Measurements from ENCODE around the gene MACROH2A1. TPM values are rescaled to one million over a fixed set of nuclear protein-coding genes. Genes with fewer than 3 reads are reported as not detected.
A peak's percentile ranks its signal among the peaks of the same experiment; 100 is the strongest.

Gene MACROH2A1
- total and polyA plus RNA-seq, 2 donors (not counting 1 experiment from before 2014, with no cell fraction given) = 95.6 to 191 TPM

- H3K36me3 ChIP-seq (ENCODE audit: control insufficient read depth, insufficient read depth, low read length) = no peaks in the 10 kb centered on the region
- no peaks in the 10 kb centered on the region for H3K27me3 ChIP-seq (ENCODE audit: control insufficient read depth, insufficient read depth, low read length)
- no peaks in the 10 kb centered on the region for H3K79me2 ChIP-seq (ENCODE audit: control insufficient read depth, insufficient read depth, low read length)
- H3K4me3 ChIP-seq (replicated peaks in 1 of 4; ENCODE audit: control extremely low read depth in 1 of 4, insufficient read depth in 1 of 4, low read depth in 3 of 4, low read length in 4 of 4) = no peak overlapping the region
- no peaks in the 10 kb centered on the region for H3K9me3 ChIP-seq (ENCODE audit: control insufficient read depth, insufficient read depth, low read depth, low read length)
- H3K4me2 ChIP-seq (ENCODE audit: extremely low read depth, insufficient read depth, low read length) = peak overlapping the region; percentile 46
- H4K20me1 ChIP-seq (ENCODE audit: control insufficient read depth, extremely low read depth, insufficient read depth, low read length) = no peaks in the 10 kb centered on the region
- no peak overlapping the region for H3K9ac ChIP-seq (ENCODE audit: insufficient read depth, low read length)
- DNase-seq (ENCODE audit: low read depth in 2 of 2) = peak; percentile 71 to 82
- TF ChIP-seq, protein P1, sequence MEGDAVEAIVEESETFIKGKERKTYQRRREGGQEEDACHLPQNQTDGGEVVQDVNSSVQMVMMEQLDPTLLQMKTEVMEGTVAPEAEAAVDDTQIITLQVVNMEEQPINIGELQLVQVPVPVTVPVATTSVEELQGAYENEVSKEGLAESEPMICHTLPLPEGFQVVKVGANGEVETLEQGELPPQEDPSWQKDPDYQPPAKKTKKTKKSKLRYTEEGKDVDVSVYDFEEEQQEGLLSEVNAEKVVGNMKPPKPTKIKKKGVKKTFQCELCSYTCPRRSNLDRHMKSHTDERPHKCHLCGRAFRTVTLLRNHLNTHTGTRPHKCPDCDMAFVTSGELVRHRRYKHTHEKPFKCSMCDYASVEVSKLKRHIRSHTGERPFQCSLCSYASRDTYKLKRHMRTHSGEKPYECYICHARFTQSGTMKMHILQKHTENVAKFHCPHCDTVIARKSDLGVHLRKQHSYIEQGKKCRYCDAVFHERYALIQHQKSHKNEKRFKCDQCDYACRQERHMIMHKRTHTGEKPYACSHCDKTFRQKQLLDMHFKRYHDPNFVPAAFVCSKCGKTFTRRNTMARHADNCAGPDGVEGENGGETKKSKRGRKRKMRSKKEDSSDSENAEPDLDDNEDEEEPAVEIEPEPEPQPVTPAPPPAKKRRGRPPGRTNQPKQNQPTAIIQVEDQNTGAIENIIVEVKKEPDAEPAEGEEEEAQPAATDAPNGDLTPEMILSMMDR (conservative IDR thresholded peaks at IDR 0.05 in 1 of 2, IDR thresholded peaks at IDR 0.05 in 1 of 2; ENCODE audit: low read depth in 1 of 2, low read length in 2 of 2) = no peak
- H3K4me1 ChIP-seq (ENCODE audit: control insufficient read depth, extremely low read depth, insufficient read depth, low read length) = peaks cover 20% of the 10 kb centered on the region
- H3K27ac ChIP-seq (ENCODE audit: insufficient read depth, low read length) = peak overlapping the region; percentile 14
- no peak overlapping the region for H2AFZ ChIP-seq (ENCODE audit: low read length)
These were observed 90.3 kb downstream of the MACROH2A1 start for GRCh38 chr5:135308752-135309151.

DNA sequence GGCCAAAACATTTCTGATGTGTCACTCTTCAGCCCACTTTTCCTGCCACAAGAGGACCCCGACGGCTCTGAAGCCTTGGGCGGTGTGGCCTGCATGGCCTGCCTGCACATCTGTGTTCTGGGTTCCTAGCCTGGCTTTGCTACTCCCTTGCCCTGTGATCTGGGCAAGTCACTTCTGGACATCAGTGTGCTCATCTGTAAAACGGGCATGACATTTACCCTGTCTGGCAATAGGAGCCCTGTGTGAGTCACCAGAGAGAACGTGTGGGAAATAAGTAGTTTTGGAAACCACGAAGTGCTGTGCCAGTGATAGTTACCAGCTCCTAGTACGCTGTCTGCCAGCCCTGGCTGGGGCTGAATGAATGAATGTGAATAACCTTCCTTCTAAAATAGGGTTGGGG is 90.8 kb downstream of the MACROH2A1 start:
- TF ChIP-seq EZH2 (IDR thresholded peaks at IDR 0.05; ENCODE audit: low read length, missing control alignments) = no peak
- TF ChIP-seq, protein P1 (conservative IDR thresholded peaks at IDR 0.05 in 1 of 2, IDR thresholded peaks at IDR 0.05 in 1 of 2; ENCODE audit: low read depth in 1 of 2, low read length in 2 of 2) = no peak
- H3K27ac ChIP-seq (ENCODE audit: insufficient read depth, low read length) = peak overlapping the region; percentile 14
- no peak overlapping the region for H3K4me2 ChIP-seq (ENCODE audit: extremely low read depth, insufficient read depth, low read length)

GRCh38 chr5:135307143-135307903 is 91.7 kb downstream of the MACROH2A1 start:
- Histone ChIP-seq H3K9me3 (ENCODE audit: control insufficient read depth, insufficient read depth, low read depth, low read length) (no peaks in the 10 kb centered on the region), H3K27me3 (ENCODE audit: control insufficient read depth, insufficient read depth, low read length) (no peaks in the 10 kb centered on the region), H3K4me2 (ENCODE audit: extremely low read depth, insufficient read depth, low read length) (no peak overlapping the region), H3K27ac (ENCODE audit: insufficient read depth, low read length) (no peak overlapping the region), H4K20me1 (ENCODE audit: control insufficient read depth, extremely low read depth, insufficient read depth, low read length) (no peaks in the 10 kb centered on the region), H3K79me2 (ENCODE audit: control insufficient read depth, insufficient read depth, low read length) (no peaks in the 10 kb centered on the region), H3K9ac (ENCODE audit: insufficient read depth, low read length) (no peak overlapping the region), H2AFZ (ENCODE audit: low read length) (no peak overlapping the region), H3K36me3 (ENCODE audit: control insufficient read depth, insufficient read depth, low read length) (no peaks in the 10 kb centered on the region), H3K4me3 (replicated peaks in 1 of 4; ENCODE audit: control extremely low read depth in 1 of 4, insufficient read depth in 1 of 4, low read depth in 3 of 4, low read length in 4 of 4) (no peak overlapping the region), H3K4me1 (ENCODE audit: control insufficient read depth, extremely low read depth, insufficient read depth, low read length) (peaks cover 20% of the 10 kb centered on the region)
- TF ChIP-seq, protein P1 (conservative IDR thresholded peaks at IDR 0.05 in 1 of 2, IDR thresholded peaks at IDR 0.05 in 1 of 2; ENCODE audit: low read depth in 1 of 2, low read length in 2 of 2) = no peak
- TF ChIP-seq EZH2 (IDR thresholded peaks at IDR 0.05; ENCODE audit: low read length, missing control alignments) = no peak
- DNase-seq (ENCODE audit: low read depth in 2 of 2) = peak in 1 of 2 donors; percentile 17

More for the DNA sequence above, 90.8 kb downstream of the MACROH2A1 start:
- Histone ChIP-seq H3K4me1 (ENCODE audit: control insufficient read depth, extremely low read depth, insufficient read depth, low read length) (peaks cover 20% of the 10 kb centered on the region), H4K20me1 (ENCODE audit: control insufficient read depth, extremely low read depth, insufficient read depth, low read length) (no peaks in the 10 kb centered on the region), H3K9me3 (ENCODE audit: control insufficient read depth, insufficient read depth, low read depth, low read length) (no peaks in the 10 kb centered on the region), H3K36me3 (ENCODE audit: control insufficient read depth, insufficient read depth, low read length) (no peaks in the 10 kb centered on the region), H2AFZ (ENCODE audit: low read length) (no peak overlapping the region), H3K27me3 (ENCODE audit: control insufficient read depth, insufficient read depth, low read length) (no peaks in the 10 kb centered on the region), H3K4me3 (replicated peaks in 1 of 4; ENCODE audit: control extremely low read depth in 1 of 4, insufficient read depth in 1 of 4, low read depth in 3 of 4, low read length in 4 of 4) (no peak overlapping the region), H3K9ac (ENCODE audit: insufficient read depth, low read length) (no peak overlapping the region), H3K79me2 (ENCODE audit: control insufficient read depth, insufficient read depth, low read length) (no peaks in the 10 kb centered on the region)
- peak; percentile 58 to 65 for DNase-seq (ENCODE audit: low read depth in 2 of 2)
